OCI-LY7 (cell line): ENCODE measurements around the gene HSD17B11.

Experiments used
- EZH2phosphoT487 ChIP-seq: fragments of 200-600 bp; sonication (generic); IDR thresholded peaks from 2 replicates; pipeline ENCODE4 v1.6.1; 2018; ENCODE audit warnings: low read depth, borderline replicate concordance, mild to moderate bottlenecking, mixed run types, antibody characterized with exemption, low read length, moderate library complexity, mixed read lengths
- TF ChIP-seq, protein P1 (sequence below): fragments of 200-600 bp; sonication (generic); conservative IDR thresholded peaks from 2 replicates; pipeline ENCODE4 v1.5.1; 2014; ENCODE audit warnings: mild to moderate bottlenecking, antibody characterized with exemption, low read length, moderate library complexity, mixed read lengths

DNA sequence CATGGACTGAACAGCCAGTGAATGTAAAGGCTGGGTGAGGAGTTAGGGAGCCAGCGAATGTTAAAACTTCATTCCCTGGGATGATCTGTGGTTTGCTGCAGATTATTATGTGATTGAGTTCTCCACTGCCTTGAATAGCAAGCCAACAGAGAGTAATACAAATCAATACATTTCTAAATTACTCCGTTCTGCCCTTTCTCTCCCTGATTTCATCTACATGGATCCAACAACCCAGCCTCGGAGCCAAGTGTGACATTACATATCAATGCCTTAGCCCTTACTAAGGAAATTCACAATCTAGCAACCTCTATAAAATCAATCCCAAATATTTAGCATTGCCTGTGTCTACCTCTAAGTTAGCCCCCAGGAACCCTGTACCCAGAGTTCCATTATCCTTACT is 79.3 kb downstream of the HSD17B11 start:
- TF ChIP-seq, protein P1, sequence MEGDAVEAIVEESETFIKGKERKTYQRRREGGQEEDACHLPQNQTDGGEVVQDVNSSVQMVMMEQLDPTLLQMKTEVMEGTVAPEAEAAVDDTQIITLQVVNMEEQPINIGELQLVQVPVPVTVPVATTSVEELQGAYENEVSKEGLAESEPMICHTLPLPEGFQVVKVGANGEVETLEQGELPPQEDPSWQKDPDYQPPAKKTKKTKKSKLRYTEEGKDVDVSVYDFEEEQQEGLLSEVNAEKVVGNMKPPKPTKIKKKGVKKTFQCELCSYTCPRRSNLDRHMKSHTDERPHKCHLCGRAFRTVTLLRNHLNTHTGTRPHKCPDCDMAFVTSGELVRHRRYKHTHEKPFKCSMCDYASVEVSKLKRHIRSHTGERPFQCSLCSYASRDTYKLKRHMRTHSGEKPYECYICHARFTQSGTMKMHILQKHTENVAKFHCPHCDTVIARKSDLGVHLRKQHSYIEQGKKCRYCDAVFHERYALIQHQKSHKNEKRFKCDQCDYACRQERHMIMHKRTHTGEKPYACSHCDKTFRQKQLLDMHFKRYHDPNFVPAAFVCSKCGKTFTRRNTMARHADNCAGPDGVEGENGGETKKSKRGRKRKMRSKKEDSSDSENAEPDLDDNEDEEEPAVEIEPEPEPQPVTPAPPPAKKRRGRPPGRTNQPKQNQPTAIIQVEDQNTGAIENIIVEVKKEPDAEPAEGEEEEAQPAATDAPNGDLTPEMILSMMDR = no peak
- no peak for TF ChIP-seq EZH2phosphoT487
